Breast epithelium (tissue), 3 donors: ENCODE measurements around the gene PCGF2.

Experiments used
- POLR2A ChIP-seq: fragments of 450-650 bp; IDR thresholded peaks from one replicate; pipeline ENCODE4 v1.6.1; 2016; ENCODE audit warnings: antibody characterized with exemption, mild to moderate bottlenecking, moderate library complexity
- POLR2AphosphoS5 ChIP-seq, 3 donors: sonication (generic); formaldehyde crosslinking; IDR thresholded peaks; one replicate each; pipeline ENCODE4 v1.6.1; 2017; ENCODE audit warnings: antibody characterized with exemption in 3 of 3
- TF ChIP-seq, protein P1 (sequence below), 3 donors: fragments of 450-650 bp; IDR thresholded peaks; one replicate each; pipeline ENCODE4 v1.5.1; 2016 to 2017; ENCODE audit warnings: antibody characterized with exemption in 3 of 3, mild to moderate bottlenecking in 3 of 3, moderate library complexity in 3 of 3

GRCh38 chr17:38710985-38711384, 37.2 kb downstream of the PCGF2 start:
- TF ChIP-seq POLR2AphosphoS5 (IDR thresholded peaks at IDR 0.05) (no peak), POLR2A (no peak)
- TF ChIP-seq, protein P1, sequence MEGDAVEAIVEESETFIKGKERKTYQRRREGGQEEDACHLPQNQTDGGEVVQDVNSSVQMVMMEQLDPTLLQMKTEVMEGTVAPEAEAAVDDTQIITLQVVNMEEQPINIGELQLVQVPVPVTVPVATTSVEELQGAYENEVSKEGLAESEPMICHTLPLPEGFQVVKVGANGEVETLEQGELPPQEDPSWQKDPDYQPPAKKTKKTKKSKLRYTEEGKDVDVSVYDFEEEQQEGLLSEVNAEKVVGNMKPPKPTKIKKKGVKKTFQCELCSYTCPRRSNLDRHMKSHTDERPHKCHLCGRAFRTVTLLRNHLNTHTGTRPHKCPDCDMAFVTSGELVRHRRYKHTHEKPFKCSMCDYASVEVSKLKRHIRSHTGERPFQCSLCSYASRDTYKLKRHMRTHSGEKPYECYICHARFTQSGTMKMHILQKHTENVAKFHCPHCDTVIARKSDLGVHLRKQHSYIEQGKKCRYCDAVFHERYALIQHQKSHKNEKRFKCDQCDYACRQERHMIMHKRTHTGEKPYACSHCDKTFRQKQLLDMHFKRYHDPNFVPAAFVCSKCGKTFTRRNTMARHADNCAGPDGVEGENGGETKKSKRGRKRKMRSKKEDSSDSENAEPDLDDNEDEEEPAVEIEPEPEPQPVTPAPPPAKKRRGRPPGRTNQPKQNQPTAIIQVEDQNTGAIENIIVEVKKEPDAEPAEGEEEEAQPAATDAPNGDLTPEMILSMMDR (IDR thresholded peaks at IDR 0.05), result no peak
